Kidney (tissue), 14 donors: ENCODE data around the gene VWA5B2. TPM values are rescaled to one million over a fixed set of nuclear protein-coding genes. Genes with fewer than 3 reads are reported as not detected.
A peak's percentile ranks its signal among the peaks of the same experiment; 100 is the strongest.

Experiments
- DNase-seq, 5 donors: peaks; one replicate each; pipeline ENCODE4 v3.0.0-alpha.2; 2013 to 2020
- FAIRE-seq: peaks from 2 replicates; lab custom pipeline; 2012; peaks lifted over from hg19 to GRCh38; lab: Jason Lieb, UNC
- H3K27ac ChIP-seq, 2 donors: one replicate each; pipeline ENCODE4 v1.7.0; 2013; ENCODE audit warnings: low read depth in 2 of 2, low read length in 2 of 2, inconsistent platforms in 1 of 2
- H3K27me3 ChIP-seq: one replicate; pipeline ENCODE4 v1.7.1; 2013; ENCODE audit warnings: low read length, inconsistent platforms; ENCODE audit not compliant: control insufficient read depth, insufficient read depth
- H3K36me3 ChIP-seq, 3 donors: one replicate each; pipeline versions ENCODE4 v1.7.0 to v1.7.1; 2013; ENCODE audit warnings: low read length in 3 of 3, control low read depth in 1 of 3, inconsistent platforms in 1 of 3; ENCODE audit not compliant: insufficient read depth in 3 of 3, control insufficient read depth in 2 of 3
- H3K4me1 ChIP-seq, 3 donors: one replicate each; pipeline versions ENCODE4 v1.7.0 to v1.7.1; 2013; ENCODE audit warnings: low read length in 3 of 3, inconsistent platforms in 1 of 3, low read depth in 1 of 3; ENCODE audit not compliant: control insufficient read depth in 2 of 3, insufficient read depth in 2 of 3
- H3K4me3 ChIP-seq, 3 donors: one replicate each; pipeline versions ENCODE4 v1.7.0 to v1.8.1; 2013; ENCODE audit warnings: low read length in 3 of 3, control low read depth in 1 of 3, inconsistent platforms in 1 of 3
- H3K9ac ChIP-seq, 3 donors: one replicate each; pipeline versions ENCODE4 v1.7.0 to v1.7.1; 2013; ENCODE audit warnings: low read length in 3 of 3, control low read depth in 1 of 3, inconsistent platforms in 1 of 3
- H3K9me3 ChIP-seq, 3 donors: one replicate each; pipeline versions ENCODE4 v1.7.0 to v1.7.1; 2013; ENCODE audit warnings: low read length in 3 of 3, control low read depth in 1 of 3, inconsistent platforms in 1 of 3; ENCODE audit not compliant: control insufficient read depth in 2 of 3, insufficient read depth in 1 of 3
- CTCF ChIP-seq: IDR thresholded peaks from 3 replicates; pipeline ENCODE4 v1.5.1; 2012; ENCODE audit warnings: mild to moderate bottlenecking, moderate library complexity, borderline replicate concordance; ENCODE audit not compliant: insufficient read depth; ENCODE audit errors: extremely low read depth
- intact Hi-C: fragments of 100-400 bp; cut with DNase I; formaldehyde crosslinking; loops from one replicate; pipeline ENCODE4 v1.11.1; 2022
- polyA plus RNA-seq: library from polyadenylated mRNA; stranded (reverse); fragments of 350-450 nt; fragmentation: Illumina TruSeq; extraction: RNeasy Lipid Tissue Mini Kit (QIAGEN cat#74804); gene quantifications from one replicate; pipeline ENCODE4 v1.2.3, GENCODE V29; 2014; ENCODE audit warnings: low read depth, low replicate concordance; ENCODE audit not compliant: insufficient read depth
- total RNA-seq: library from RNA; stranded (reverse); fragmentation: NEBNext Ultra II Directional; extraction: Animal tissue kit (Norgen Biotek cat#: 25700); gene quantifications from one replicate; pipeline ENCODE4 v1.2.1, GENCODE V29; 2021
- donor health status: control.
- donor health status: control.
- donor health status: control.
- donor health status: control.
- donor health status: control.
- donor health status: DM: yes; HTN: yes; CAD: no.
- donor health status: Normal renal cell carcinoma (clear cell type).

The VWA5B2 gene
- total and polyA plus RNA-seq, 2 donors from 2014 or later: 0.11 to 0.25 TPM

DNA sequence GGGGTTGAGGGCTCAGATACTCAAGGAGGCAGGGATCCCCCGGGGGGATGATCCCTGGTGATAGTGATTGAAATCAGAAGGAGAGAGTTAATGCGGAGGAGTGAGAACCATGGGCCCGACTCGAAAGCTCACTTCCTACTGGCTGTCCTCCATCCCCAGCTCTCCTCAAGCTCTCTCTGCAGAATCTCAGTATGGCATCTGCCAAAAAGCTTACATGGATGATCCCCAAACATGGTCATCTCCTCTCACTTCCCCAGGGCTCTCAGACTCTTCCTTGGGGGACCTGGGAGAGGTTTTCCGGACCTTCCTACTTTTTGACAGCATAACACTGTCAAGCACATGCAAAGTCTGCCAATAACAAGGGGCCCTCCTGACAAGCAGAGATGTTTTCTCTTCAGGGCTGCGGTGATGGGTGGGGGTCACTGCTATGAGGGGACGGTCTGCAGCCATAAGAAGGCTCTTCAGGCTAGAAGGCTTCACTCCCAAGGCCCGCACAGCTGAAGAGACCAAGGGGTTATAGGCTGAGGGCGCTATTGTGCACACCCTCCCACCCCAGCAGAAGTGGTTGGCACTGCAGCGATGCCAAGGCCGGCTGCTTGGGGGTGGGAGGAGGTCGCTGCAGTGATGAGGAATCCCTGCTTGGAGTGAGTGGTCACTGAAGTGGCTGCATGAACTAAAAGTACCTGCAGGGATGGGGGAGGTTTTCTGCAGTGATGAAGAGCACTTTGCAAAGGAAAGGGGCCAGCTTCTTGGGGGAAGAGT lies 828 bp upstream of the VWA5B2 start:
- intact Hi-C loops: no loop called here
- Histone ChIP-seq H3K4me3 (no peak overlapping the region), H3K4me1 (peaks cover 0 to 14% (median 0%) of the 10 kb centered on the region in 3 donors), H3K27me3 (peaks cover 21% of the 10 kb centered on the region), H3K27ac (no peak overlapping the region), H3K9me3 (no peaks in the 10 kb centered on the region), H3K9ac (no peak overlapping the region), H3K36me3 (no peaks in the 10 kb centered on the region)
- DNase-seq (no peak), FAIRE-seq (no peak)
- no peak for TF ChIP-seq CTCF

- peaks cover 21% of the 10 kb centered on the region for H3K27me3 ChIP-seq
- H3K36me3 ChIP-seq: no peaks in the 10 kb centered on the region
- H3K9me3 ChIP-seq: no peaks in the 10 kb centered on the region
- H3K4me1 ChIP-seq: peaks cover 0 to 14% (median 0%) of the 10 kb centered on the region in 3 donors
- no peak for TF ChIP-seq CTCF
- intact Hi-C loops: no loop called here
- no peak overlapping the region for H3K27ac ChIP-seq
- FAIRE-seq: no peak
- peak overlapping the region in 1 of 3 donors; percentile 54 for H3K4me3 ChIP-seq
- H3K9ac ChIP-seq: no peak overlapping the region
- DNase-seq: peak in 3 of 5 donors; percentile 40 to 72 (median 63)
Observed at GRCh38 chr3:184230081-184230602, 757 bp downstream of the VWA5B2 start.

DNA sequence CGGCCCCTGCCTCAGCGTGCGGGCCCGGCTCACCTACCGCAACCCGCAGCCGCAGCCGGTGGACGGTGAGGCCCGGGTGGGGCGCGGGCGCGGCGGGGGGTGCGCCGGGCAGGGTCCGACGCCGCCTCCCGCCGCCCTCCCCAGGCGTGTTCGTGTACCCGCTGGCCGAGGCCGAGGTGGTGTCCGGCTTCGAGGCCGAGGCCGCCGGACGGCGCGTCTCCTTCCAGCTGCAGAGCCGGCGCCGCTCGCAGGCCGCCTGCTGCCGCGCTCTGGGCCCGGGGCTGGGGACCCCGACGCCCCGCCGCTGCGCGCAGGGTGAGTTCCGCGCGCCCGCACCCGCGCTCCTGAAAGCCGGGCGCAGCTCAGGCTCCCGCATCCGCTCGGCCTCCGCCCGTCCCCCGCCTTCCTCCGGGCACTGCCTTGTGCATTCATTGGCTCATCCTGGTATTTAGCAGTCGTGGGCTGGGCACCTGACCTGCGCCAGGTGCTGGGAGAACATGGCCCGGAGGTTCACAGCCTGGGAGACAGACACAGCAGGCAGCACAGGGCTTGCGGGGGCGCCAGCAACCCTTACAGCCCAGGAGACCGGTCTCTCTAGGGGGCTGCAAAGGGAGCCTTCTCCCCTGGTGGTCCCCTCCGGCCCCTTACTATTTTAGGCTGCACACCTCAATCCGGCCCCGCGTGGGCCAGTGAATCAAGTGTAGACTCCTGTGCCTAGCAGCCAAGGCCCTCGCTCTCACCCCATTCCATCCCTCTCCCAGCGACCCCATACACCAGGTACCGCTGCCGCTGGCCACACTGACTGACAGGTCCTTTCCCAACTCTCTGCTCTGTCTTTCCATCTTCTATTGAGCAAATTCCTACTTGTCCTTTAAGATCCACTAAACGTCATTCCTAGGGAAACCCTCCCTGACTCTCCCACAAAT lies 1.5 kb downstream of the VWA5B2 start:
- H3K27ac ChIP-seq: no peak overlapping the region
- no peak overlapping the region for H3K4me3 ChIP-seq
- no peak for TF ChIP-seq CTCF
- no peaks in the 10 kb centered on the region for H3K36me3 ChIP-seq
- H3K4me1 ChIP-seq: peaks cover 0 to 14% (median 0%) of the 10 kb centered on the region in 3 donors
- peak in 2 of 5 donors; percentile 37 to 72 for DNase-seq
- FAIRE-seq: no peak
- H3K9ac ChIP-seq: no peak overlapping the region
- H3K9me3 ChIP-seq: no peaks in the 10 kb centered on the region
- peaks cover 21% of the 10 kb centered on the region for H3K27me3 ChIP-seq
- intact Hi-C loops: no loop called here
